ENCODE data around the gene CFAP410.

Gene CFAP410

DNA sequence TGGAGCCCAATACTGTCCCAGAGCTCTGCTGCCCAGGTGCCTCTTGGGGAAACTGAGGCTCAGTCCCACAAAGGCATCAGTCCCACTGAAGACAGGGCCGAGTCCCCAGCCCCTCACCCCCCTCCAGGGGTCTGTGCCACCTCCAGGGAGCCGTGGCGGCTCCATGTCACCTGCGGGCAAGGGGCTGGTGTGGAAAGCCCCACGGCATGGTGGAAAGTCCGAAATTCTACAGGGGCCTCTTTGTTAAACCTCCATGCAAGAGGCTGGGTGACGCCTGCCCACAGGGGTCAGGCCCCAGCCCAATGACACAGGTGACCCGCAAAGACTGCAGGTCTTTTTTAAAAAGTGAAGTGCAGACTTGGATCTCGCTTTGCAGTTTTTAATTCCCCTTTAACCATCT lies 56.8 kb downstream of the CFAP410 start:
- FAIRE-seq = no peak

- FAIRE-seq = no peak
Observed at GRCh38 chr21:44281801-44282200, 57.4 kb downstream of the CFAP410 start.

- no peak for FAIRE-seq
Observed at GRCh38 chr21:44279354-44280260, 59.6 kb downstream of the CFAP410 start.
